Neutrophil (primary cell): Measurements from ENCODE around the gene NAP1L1.

Source experiments
- H3K27ac ChIP-seq: fragments of 200-600 bp; sonication (generic); 2 replicates; pipeline ENCODE4 v1.5.1; 2016; ENCODE audit warnings: mild to moderate bottlenecking, moderate library complexity
- H3K27me3 ChIP-seq: fragments of 200-600 bp; sonication (generic); 2 replicates; pipeline ENCODE4 v1.6.0; 2016; ENCODE audit warnings: mild to moderate bottlenecking
- H3K36me3 ChIP-seq: fragments of 200-600 bp; sonication (generic); 2 replicates; pipeline ENCODE4 v1.5.1; 2017
- H3K4me1 ChIP-seq, 2 experiments: fragments of 200-600 bp in 1 of 2; sonication (generic) in 1 of 2; 1 replicate in 1 of 2; 2 replicates in 1 of 2; pipeline versions ENCODE4 v1.5.1 to v1.6.1; 2013 to 2016; ENCODE audit warnings: low read depth in 1 of 2, low read length in 1 of 2, mild to moderate bottlenecking in 1 of 2, moderate library complexity in 1 of 2; ENCODE audit not compliant: control insufficient read depth in 1 of 2, insufficient read depth in 1 of 2
- H3K4me3 ChIP-seq, 2 experiments: fragments of 200-600 bp in 1 of 2; sonication (generic) in 1 of 2; 1 replicate in 1 of 2; 2 replicates in 1 of 2; pipeline ENCODE4 v1.5.1; 2013 to 2016; ENCODE audit warnings: low read depth in 1 of 2, low read length in 1 of 2, mild to moderate bottlenecking in 1 of 2, moderate library complexity in 1 of 2
- H3K9me3 ChIP-seq: fragments of 200-600 bp; sonication (generic); 2 replicates; pipeline ENCODE4 v1.5.1; 2016
- TF ChIP-seq, protein P1 (sequence below): fragments of 200-600 bp; sonication (generic); IDR thresholded peaks from 2 replicates; pipeline ENCODE4 v1.5.1; 2016; ENCODE audit warnings: antibody characterized with exemption

The NAP1L1 gene

DNA sequence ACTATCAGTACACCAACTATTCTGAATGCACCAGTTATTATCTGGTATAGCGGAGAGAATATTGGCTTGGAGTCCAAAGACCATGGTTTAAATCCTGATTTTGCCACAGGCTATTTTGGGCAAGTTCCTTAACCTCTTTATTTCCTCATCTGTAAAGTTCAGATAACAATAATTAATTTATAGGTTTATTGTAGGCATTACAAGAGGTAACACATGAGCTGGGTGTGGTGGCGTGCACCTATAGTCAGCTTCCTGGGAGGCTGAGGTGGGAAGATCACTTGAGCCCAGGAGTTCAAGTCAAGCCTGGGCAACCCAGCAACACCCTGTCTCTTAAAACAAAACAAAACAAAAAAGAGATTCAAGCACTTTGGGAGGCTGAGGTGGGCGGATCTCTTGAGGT lies 76.1 kb downstream of the NAP1L1 start:
- Histone ChIP-seq H3K27me3 (peaks cover 10% of the 10 kb centered on the region), H3K27ac (no peak overlapping the region), H3K9me3 (no peaks in the 10 kb centered on the region), H3K4me1 (no peaks in the 10 kb centered on the region), H3K4me3 (no peak overlapping the region), H3K36me3 (no peaks in the 10 kb centered on the region)
- TF ChIP-seq, protein P1, sequence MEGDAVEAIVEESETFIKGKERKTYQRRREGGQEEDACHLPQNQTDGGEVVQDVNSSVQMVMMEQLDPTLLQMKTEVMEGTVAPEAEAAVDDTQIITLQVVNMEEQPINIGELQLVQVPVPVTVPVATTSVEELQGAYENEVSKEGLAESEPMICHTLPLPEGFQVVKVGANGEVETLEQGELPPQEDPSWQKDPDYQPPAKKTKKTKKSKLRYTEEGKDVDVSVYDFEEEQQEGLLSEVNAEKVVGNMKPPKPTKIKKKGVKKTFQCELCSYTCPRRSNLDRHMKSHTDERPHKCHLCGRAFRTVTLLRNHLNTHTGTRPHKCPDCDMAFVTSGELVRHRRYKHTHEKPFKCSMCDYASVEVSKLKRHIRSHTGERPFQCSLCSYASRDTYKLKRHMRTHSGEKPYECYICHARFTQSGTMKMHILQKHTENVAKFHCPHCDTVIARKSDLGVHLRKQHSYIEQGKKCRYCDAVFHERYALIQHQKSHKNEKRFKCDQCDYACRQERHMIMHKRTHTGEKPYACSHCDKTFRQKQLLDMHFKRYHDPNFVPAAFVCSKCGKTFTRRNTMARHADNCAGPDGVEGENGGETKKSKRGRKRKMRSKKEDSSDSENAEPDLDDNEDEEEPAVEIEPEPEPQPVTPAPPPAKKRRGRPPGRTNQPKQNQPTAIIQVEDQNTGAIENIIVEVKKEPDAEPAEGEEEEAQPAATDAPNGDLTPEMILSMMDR: no peak

DNA sequence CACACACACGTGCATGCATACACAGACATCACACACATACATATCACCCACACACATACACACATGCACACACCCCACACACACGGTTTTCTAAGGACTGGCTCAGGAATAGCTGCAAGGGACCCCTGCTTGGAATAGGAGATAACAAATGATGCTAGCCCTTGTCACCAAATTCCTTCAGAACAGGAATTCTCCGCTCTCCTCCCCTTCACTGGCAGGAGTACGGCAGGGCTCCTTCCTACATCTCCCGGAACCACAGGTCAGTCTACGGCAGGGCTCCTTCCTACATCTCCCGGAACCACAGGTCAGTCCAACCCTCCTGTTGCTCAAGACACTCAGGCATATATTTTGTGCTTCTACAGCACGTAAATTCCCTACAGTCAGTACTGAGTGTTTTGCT lies 76.8 kb downstream of the NAP1L1 start:
- Histone ChIP-seq H3K4me3 (no peak overlapping the region), H3K9me3 (no peaks in the 10 kb centered on the region), H3K4me1 (no peaks in the 10 kb centered on the region), H3K27me3 (peaks cover 10% of the 10 kb centered on the region), H3K36me3 (no peaks in the 10 kb centered on the region), H3K27ac (no peak overlapping the region)
- TF ChIP-seq, protein P1: no peak

DNA sequence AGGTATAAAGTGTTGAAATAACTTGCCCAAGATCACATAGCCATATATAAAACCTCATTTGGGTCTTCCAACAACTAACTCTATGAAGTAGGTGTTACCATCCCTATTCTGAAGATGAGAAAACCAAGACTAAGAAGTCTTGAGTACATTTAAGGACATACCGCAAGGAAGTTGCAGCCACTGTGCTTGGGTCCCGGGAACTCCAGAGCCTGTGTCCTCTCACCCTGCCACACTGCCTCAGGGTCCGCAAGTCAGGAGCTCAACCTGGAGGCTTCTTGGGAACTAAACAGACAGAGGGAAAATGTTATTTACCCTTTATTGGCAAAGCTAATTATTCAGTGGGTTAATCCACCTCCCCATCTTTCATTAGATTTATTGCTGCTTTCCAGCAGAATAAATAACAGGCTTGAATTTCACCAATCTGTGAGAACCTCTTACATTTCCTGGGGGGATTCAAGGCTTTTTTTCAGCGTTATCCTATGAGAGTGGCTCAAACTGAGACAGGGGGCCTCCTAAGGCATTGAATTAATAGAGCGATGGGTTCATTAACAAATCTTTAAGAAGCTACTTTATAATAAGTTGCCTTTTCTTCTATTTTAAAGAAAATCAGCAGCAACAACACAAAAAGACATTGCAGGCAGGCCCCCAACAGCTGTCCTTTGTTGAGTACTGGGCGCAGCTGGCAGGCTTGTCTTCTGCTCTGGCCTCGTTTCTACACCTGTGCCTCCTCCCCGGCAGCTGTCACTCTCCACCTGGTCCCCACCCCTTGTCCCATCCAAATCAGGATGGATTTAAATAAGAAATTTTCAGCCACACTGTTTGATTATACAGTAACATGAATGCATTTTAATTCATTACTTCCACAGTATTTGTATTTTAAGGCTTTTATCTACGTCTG lies 78.2 kb downstream of the NAP1L1 start:
- Histone ChIP-seq H3K4me1 (no peaks in the 10 kb centered on the region), H3K9me3 (no peaks in the 10 kb centered on the region), H3K27me3 (peaks cover 10% of the 10 kb centered on the region), H3K27ac (no peak overlapping the region), H3K4me3 (no peak overlapping the region), H3K36me3 (no peaks in the 10 kb centered on the region)
- TF ChIP-seq, protein P1: no peak

DNA sequence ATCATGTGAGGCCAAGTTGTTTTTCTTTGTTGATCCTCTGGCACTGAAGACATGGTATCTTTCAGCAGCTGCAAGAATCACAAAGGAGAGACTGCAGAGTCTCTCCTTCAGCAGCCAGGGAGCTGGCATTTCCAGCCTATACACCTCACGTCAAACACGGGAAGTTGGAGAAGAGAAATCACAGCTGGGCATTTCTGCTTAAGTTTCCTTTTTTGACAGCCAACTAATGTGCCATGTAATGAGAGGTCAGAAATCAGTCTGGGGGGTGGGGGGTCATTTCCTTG lies 81.2 kb downstream of the NAP1L1 start:
- Histone ChIP-seq H3K4me3 (no peak overlapping the region), H3K27ac (no peak overlapping the region), H3K27me3 (peaks cover 10% of the 10 kb centered on the region), H3K4me1 (no peaks in the 10 kb centered on the region), H3K36me3 (no peaks in the 10 kb centered on the region), H3K9me3 (no peaks in the 10 kb centered on the region)
- TF ChIP-seq, protein P1: no peak

DNA sequence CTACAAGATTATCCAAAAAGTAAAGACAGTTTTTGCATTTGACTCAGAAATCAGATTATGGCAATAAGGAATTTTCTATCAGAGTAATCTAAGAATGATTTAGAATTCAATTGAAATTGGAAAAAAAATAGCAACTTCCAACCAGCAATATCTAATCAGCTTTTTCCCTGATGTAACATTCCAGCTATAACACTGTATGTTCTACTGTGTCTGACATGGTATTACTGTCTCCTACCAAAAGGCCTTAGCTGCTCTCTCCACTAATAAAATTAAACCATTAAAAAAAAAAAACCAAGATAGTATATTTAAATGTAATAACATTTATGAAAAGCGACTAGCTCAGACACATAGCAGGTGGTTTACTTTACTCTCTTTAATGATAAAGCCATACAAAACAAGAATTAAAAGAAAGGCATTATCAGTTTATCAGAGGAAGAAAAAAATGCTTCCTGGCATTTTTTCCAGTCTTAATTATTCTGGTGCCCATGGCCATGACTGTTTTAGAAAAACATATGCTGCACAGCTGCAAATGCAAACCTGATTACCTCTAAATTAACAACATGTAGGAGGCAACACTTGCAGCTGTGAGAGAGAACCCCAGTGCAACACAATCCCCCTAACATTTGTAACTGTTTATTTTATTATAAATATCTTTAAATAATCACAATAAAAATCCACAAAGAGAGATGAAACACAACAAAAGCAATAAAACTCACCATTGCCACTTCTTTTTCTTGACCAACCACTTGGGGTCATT lies 81.7 kb downstream of the NAP1L1 start:
- no peaks in the 10 kb centered on the region for H3K9me3 ChIP-seq
- H3K4me1 ChIP-seq: no peaks in the 10 kb centered on the region
- TF ChIP-seq, protein P1: no peak
- no peaks in the 10 kb centered on the region for H3K36me3 ChIP-seq
- H3K27me3 ChIP-seq: peaks cover 10% of the 10 kb centered on the region
- H3K27ac ChIP-seq: no peak overlapping the region
- H3K4me3 ChIP-seq: no peak overlapping the region
